ENCODE measurements around the gene ADRM1.

The ADRM1 gene

GRCh38 chr20:62336775-62337557, 34.2 kb downstream of the ADRM1 start:
- TF ChIP-seq YY1 (IDR thresholded peaks at IDR 0.05; ENCODE audit: insufficient read depth, insufficient read length) (no peak), ZNF274 (IDR thresholded peaks at IDR 0.05; ENCODE audit: low read depth, low read length) (no peak), SUZ12 (IDR thresholded peaks at IDR 0.05; ENCODE audit: extremely low read depth, insufficient read depth, insufficient read length) (no peak)
- Histone ChIP-seq H3K4me1 (ENCODE audit: insufficient read depth, insufficient read length) (peaks cover 4% of the 10 kb centered on the region), H3K27me3 (ENCODE audit: insufficient read depth, insufficient read length) (no peaks in the 10 kb centered on the region), H3K4me3 (ENCODE audit: insufficient read length, low read depth) (no peak overlapping the region), H3K9me3 (ENCODE audit: insufficient read depth, low read length) (no peaks in the 10 kb centered on the region), H3K9ac (ENCODE audit: insufficient read length, low read depth) (no peak overlapping the region), H3K36me3 (ENCODE audit: insufficient read depth, insufficient read length, low read length) (peaks cover 86% of the 10 kb centered on the region)
- no peak for DNase-seq (ENCODE audit: low read depth, low spot score)

DNA sequence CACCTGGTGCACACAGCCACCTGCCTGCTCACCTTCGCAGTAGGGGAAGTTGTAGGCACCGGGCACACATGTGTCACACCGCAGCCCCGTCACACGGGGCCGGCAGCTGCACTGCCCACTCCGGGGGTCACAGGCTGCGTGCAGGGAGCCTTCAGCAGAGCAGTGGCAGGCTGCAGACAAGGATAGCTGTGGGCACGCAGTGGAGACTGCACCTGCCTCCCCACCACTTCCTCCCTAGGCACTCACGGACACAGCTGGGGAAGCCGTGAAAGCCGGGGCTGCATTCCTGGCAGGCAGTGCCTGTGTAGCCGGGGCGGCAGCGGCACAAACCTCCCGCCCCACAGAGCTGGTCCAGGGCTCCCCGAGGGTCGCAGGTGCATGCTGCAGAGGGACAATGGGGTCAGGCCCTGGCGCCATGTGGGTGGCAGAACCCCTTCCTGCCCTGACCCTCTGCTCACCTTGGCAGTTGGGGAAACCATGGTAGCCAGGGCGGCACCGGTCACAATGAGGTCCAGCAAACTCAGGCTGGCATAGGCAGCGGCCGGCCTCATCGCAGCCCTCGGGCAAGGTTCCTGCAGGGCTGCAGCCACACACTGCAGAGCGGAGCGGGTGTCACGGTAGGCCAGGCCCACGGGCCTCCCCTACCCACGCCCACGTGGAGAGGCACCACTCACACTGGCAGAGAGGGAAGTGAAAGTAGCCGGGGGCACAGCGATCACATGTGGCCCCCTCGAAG, 34.9 kb downstream of the ADRM1 start:
- peaks cover 4% of the 10 kb centered on the region for H3K4me1 ChIP-seq (ENCODE audit: insufficient read depth, insufficient read length)
- no peak overlapping the region for H3K9ac ChIP-seq (ENCODE audit: insufficient read length, low read depth)
- TF ChIP-seq YY1 (IDR thresholded peaks at IDR 0.05; ENCODE audit: insufficient read depth, insufficient read length) (no peak), ZNF274 (IDR thresholded peaks at IDR 0.05; ENCODE audit: low read depth, low read length) (no peak), SUZ12 (IDR thresholded peaks at IDR 0.05; ENCODE audit: extremely low read depth, insufficient read depth, insufficient read length) (no peak)
- no peaks in the 10 kb centered on the region for H3K27me3 ChIP-seq (ENCODE audit: insufficient read depth, insufficient read length)
- H3K9me3 ChIP-seq (ENCODE audit: insufficient read depth, low read length), result no peaks in the 10 kb centered on the region
- H3K36me3 ChIP-seq (ENCODE audit: insufficient read depth, insufficient read length, low read length), result peaks cover 84% of the 10 kb centered on the region
- no peak overlapping the region for H3K4me3 ChIP-seq (ENCODE audit: insufficient read length, low read depth)
- DNase-seq (ENCODE audit: low read depth, low spot score), result no peak

DNA sequence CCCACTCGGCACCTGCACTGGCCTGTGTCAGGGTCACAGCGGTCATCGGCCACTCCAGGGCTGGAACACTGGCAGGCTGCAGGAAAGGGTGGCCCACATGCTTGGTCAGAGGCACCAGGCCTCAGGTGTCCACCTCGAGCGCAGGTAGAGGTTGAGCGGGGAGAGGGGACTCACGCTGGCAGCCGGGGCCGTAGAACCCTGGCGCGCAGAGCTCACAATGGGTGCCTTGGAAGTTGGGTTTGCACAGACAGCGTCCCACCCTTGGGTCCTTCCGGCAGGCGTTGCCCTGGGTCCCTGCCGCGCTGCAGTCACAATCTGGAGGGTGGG, 35.5 kb downstream of the ADRM1 start:
- Histone ChIP-seq H3K4me1 (ENCODE audit: insufficient read depth, insufficient read length) (peaks cover 4% of the 10 kb centered on the region), H3K4me3 (ENCODE audit: insufficient read length, low read depth) (no peak overlapping the region), H3K9ac (ENCODE audit: insufficient read length, low read depth) (no peak overlapping the region), H3K27me3 (ENCODE audit: insufficient read depth, insufficient read length) (no peaks in the 10 kb centered on the region), H3K9me3 (ENCODE audit: insufficient read depth, low read length) (no peaks in the 10 kb centered on the region), H3K36me3 (ENCODE audit: insufficient read depth, insufficient read length, low read length) (peaks cover 84% of the 10 kb centered on the region)
- TF ChIP-seq YY1 (IDR thresholded peaks at IDR 0.05; ENCODE audit: insufficient read depth, insufficient read length), result no peak
- no peak for TF ChIP-seq ZNF274 (IDR thresholded peaks at IDR 0.05; ENCODE audit: low read depth, low read length)
- no peak for TF ChIP-seq SUZ12 (IDR thresholded peaks at IDR 0.05; ENCODE audit: extremely low read depth, insufficient read depth, insufficient read length)
- DNase-seq (ENCODE audit: low read depth, low spot score), result no peak

- no peaks in the 10 kb centered on the region for H3K9me3 ChIP-seq (ENCODE audit: insufficient read depth, low read length)
- H3K27me3 ChIP-seq (ENCODE audit: insufficient read depth, insufficient read length), result no peaks in the 10 kb centered on the region
- no peak for TF ChIP-seq SUZ12 (IDR thresholded peaks at IDR 0.05; ENCODE audit: extremely low read depth, insufficient read depth, insufficient read length)
- no peak for TF ChIP-seq ZNF274 (IDR thresholded peaks at IDR 0.05; ENCODE audit: low read depth, low read length)
- TF ChIP-seq YY1 (IDR thresholded peaks at IDR 0.05; ENCODE audit: insufficient read depth, insufficient read length), result no peak
- DNase-seq (ENCODE audit: low read depth, low spot score), result no peak
- no peak overlapping the region for H3K4me3 ChIP-seq (ENCODE audit: insufficient read length, low read depth)
- H3K4me1 ChIP-seq (ENCODE audit: insufficient read depth, insufficient read length), result peaks cover 4% of the 10 kb centered on the region
- peaks cover 87% of the 10 kb centered on the region for H3K36me3 ChIP-seq (ENCODE audit: insufficient read depth, insufficient read length, low read length)
- H3K9ac ChIP-seq (ENCODE audit: insufficient read length, low read depth), result no peak overlapping the region
Measured at GRCh38 chr20:62339647-62340062, 36.9 kb downstream of the ADRM1 start.

DNA sequence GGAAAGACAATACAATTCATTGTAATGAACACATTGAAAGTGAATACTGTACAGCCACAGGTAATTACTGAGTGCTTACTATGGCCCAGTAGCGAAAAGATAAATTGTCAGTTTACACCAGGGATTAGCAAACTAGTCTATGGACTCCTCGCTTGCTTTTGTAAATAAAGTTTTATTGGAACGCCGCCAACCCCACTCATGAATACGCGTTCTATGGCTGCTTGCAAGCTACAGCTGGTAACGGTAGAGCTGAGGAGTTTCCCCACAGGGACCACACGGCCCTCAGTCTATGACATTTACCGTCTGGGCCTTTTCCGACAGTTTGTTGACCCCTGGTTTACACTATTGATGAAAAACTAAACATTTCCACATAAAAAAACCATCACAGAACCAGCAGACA, 40.1 kb downstream of the ADRM1 start:
- no peak for DNase-seq (ENCODE audit: low read depth, low spot score)
- H3K9ac ChIP-seq (ENCODE audit: insufficient read length, low read depth), result no peak overlapping the region
- H3K4me3 ChIP-seq (ENCODE audit: insufficient read length, low read depth), result no peak overlapping the region
- no peaks in the 10 kb centered on the region for H3K4me1 ChIP-seq (ENCODE audit: insufficient read depth, insufficient read length)
- H3K27me3 ChIP-seq (ENCODE audit: insufficient read depth, insufficient read length), result no peaks in the 10 kb centered on the region
- no peak for TF ChIP-seq SUZ12 (IDR thresholded peaks at IDR 0.05; ENCODE audit: extremely low read depth, insufficient read depth, insufficient read length)
- TF ChIP-seq YY1 (IDR thresholded peaks at IDR 0.05; ENCODE audit: insufficient read depth, insufficient read length), result no peak
- TF ChIP-seq ZNF274 (IDR thresholded peaks at IDR 0.05; ENCODE audit: low read depth, low read length), result no peak
- H3K36me3 ChIP-seq (ENCODE audit: insufficient read depth, insufficient read length, low read length), result peaks cover 85% of the 10 kb centered on the region
- H3K9me3 ChIP-seq (ENCODE audit: insufficient read depth, low read length), result no peaks in the 10 kb centered on the region

DNA sequence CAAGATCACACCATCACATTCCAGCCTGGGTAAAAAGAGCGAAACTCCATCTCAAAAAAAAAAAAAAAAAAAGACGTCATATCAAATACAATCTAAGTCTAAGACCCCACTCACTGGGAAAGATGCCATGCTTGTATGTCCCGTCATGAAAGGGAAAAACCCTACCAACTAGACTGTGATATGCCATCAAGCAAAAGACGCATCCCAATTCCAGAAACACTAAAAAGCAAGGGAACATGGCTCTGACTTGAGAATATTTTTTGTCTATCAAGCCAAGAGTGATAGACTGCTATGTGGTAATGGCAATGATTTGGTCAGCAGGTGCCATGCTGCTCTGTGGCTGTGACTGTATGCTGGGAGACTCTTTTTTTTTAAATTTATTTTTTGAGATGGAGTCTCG, 41.3 kb downstream of the ADRM1 start:
- DNase-seq (ENCODE audit: low read depth, low spot score), result no peak
- H3K4me1 ChIP-seq (ENCODE audit: insufficient read depth, insufficient read length), result no peaks in the 10 kb centered on the region
- H3K4me3 ChIP-seq (ENCODE audit: insufficient read length, low read depth), result no peak overlapping the region
- peaks cover 87% of the 10 kb centered on the region for H3K36me3 ChIP-seq (ENCODE audit: insufficient read depth, insufficient read length, low read length)
- H3K9me3 ChIP-seq (ENCODE audit: insufficient read depth, low read length), result no peaks in the 10 kb centered on the region
- TF ChIP-seq ZNF274 (IDR thresholded peaks at IDR 0.05; ENCODE audit: low read depth, low read length) (no peak), YY1 (IDR thresholded peaks at IDR 0.05; ENCODE audit: insufficient read depth, insufficient read length) (no peak), SUZ12 (IDR thresholded peaks at IDR 0.05; ENCODE audit: extremely low read depth, insufficient read depth, insufficient read length) (no peak)
- H3K27me3 ChIP-seq (ENCODE audit: insufficient read depth, insufficient read length), result no peaks in the 10 kb centered on the region
- no peak overlapping the region for H3K9ac ChIP-seq (ENCODE audit: insufficient read length, low read depth)

GRCh38 chr20:62344782-62345181, 42.0 kb downstream of the ADRM1 start:
- H3K27me3 ChIP-seq (ENCODE audit: insufficient read depth, insufficient read length), result no peaks in the 10 kb centered on the region
- DNase-seq (ENCODE audit: low read depth, low spot score), result no peak
- no peaks in the 10 kb centered on the region for H3K4me1 ChIP-seq (ENCODE audit: insufficient read depth, insufficient read length)
- H3K9me3 ChIP-seq (ENCODE audit: insufficient read depth, low read length), result peaks cover 4% of the 10 kb centered on the region; the same call in 1 of the 2 replicates
- H3K9ac ChIP-seq (ENCODE audit: insufficient read length, low read depth), result no peak overlapping the region
- H3K36me3 ChIP-seq (ENCODE audit: insufficient read depth, insufficient read length, low read length), result peaks cover 86% of the 10 kb centered on the region
- no peak overlapping the region for H3K4me3 ChIP-seq (ENCODE audit: insufficient read length, low read depth)
- TF ChIP-seq YY1 (IDR thresholded peaks at IDR 0.05; ENCODE audit: insufficient read depth, insufficient read length) (no peak), ZNF274 (IDR thresholded peaks at IDR 0.05; ENCODE audit: low read depth, low read length) (no peak), SUZ12 (IDR thresholded peaks at IDR 0.05; ENCODE audit: extremely low read depth, insufficient read depth, insufficient read length) (no peak)
